Ishikawa (cell line): Measurements from ENCODE around the gene TBC1D32.

Source experiments
- CEBPB ChIP-seq: IDR thresholded peaks from 2 replicates; pipeline ENCODE4 v1.6.1; 2012
- CREB1 ChIP-seq: IDR thresholded peaks from 2 replicates; pipeline ENCODE4 v1.6.1; 2012; ENCODE audit warnings: low read depth
- EGR1 ChIP-seq: IDR thresholded peaks from 2 replicates; pipeline ENCODE4 v1.6.1; 2012
- EP300 ChIP-seq: IDR thresholded peaks from 2 replicates; pipeline ENCODE4 v1.6.1; 2012; ENCODE audit warnings: borderline replicate concordance
- FOXM1 ChIP-seq: IDR thresholded peaks from 2 replicates; pipeline ENCODE4 v1.6.1; 2012; ENCODE audit warnings: low read depth, borderline replicate concordance
- NFIC ChIP-seq: IDR thresholded peaks from 2 replicates; pipeline ENCODE4 v1.6.1; 2012
- RAD21 ChIP-seq: IDR thresholded peaks from 2 replicates; pipeline ENCODE4 v1.6.1; 2012; ENCODE audit warnings: low read depth
- REST ChIP-seq: IDR thresholded peaks from 2 replicates; pipeline ENCODE4 v1.6.1; 2012; ENCODE audit warnings: low read depth, mild to moderate bottlenecking
- TAF1 ChIP-seq: IDR thresholded peaks from 2 replicates; pipeline ENCODE4 v1.6.1; 2012; ENCODE audit warnings: low read depth, mild to moderate bottlenecking
- TCF12 ChIP-seq: IDR thresholded peaks from 2 replicates; pipeline ENCODE4 v1.6.1; 2012; ENCODE audit warnings: low read depth
- TEAD4 ChIP-seq: IDR thresholded peaks from 2 replicates; pipeline ENCODE4 v1.6.1; 2012
- YY1 ChIP-seq: IDR thresholded peaks from 2 replicates; pipeline ENCODE4 v1.6.1; 2012; ENCODE audit warnings: low read depth
- ZBTB7A ChIP-seq: IDR thresholded peaks from 2 replicates; pipeline ENCODE4 v1.6.1; 2012; ENCODE audit warnings: low read depth
- TF ChIP-seq, protein P1 (sequence below): IDR thresholded peaks from 2 replicates; pipeline ENCODE4 v1.6.1; 2012
- TF ChIP-seq, protein P2 (sequence below): IDR thresholded peaks from 2 replicates; pipeline ENCODE4 v1.6.1; 2012

The TBC1D32 gene

DNA sequence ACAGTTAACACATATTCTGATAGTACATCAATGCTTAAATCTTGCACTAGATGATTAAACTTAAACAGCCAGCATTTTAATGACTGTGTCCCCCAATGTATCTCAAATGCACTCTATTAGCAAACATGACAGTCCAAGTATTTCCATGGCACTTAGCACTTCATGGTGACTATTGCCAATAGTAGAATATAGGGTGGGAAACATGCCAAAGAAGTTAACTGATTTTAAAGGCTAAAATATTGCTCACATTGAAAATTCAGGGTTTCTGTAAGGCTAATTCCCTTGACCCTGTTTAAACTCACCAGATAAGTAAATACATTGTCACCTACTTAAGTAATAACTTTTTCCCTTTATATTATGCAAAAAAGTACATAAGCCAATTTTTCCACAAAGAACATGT is 266.9 kb downstream of the TBC1D32 start:
- TF ChIP-seq REST (no peak), CEBPB (no peak), TCF12 (no peak), FOXM1 (no peak), EGR1 (no peak), TAF1 (no peak), EP300 (no peak), YY1 (no peak), NFIC (no peak), TEAD4 (no peak), CREB1 (no peak), RAD21 (no peak)
- TF ChIP-seq, protein P1, sequence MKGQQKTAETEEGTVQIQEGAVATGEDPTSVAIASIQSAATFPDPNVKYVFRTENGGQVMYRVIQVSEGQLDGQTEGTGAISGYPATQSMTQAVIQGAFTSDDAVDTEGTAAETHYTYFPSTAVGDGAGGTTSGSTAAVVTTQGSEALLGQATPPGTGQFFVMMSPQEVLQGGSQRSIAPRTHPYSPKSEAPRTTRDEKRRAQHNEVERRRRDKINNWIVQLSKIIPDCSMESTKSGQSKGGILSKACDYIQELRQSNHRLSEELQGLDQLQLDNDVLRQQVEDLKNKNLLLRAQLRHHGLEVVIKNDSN, result no peak

DNA sequence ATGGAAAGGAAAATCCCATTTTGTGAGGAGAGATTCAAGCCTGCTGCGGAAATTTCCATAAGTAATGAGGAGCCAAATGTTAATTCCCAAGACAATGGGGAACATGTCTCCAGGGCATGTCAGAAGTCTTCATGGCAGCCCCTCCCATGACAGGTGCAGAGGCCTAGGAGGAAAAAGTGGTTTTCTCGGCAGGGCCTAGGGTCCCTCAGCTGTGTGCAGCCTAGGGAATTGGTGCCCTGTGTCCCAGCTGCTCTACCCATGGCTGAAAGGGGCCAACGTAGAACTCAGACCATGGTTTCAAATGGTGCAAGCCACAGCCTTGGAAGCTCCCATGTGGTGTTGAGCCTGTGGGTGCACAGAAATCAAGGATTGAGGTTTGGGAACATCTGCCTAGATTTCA is 269.9 kb downstream of the TBC1D32 start:
- TF ChIP-seq EGR1, result no peak
- TF ChIP-seq, protein P2, sequence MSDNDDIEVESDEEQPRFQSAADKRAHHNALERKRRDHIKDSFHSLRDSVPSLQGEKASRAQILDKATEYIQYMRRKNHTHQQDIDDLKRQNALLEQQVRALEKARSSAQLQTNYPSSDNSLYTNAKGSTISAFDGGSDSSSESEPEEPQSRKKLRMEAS, result no peak
- no peak for TF ChIP-seq CEBPB
- no peak for TF ChIP-seq NFIC
- TF ChIP-seq TCF12, result no peak
- TF ChIP-seq CREB1, result no peak
- no peak for TF ChIP-seq TEAD4
- TF ChIP-seq ZBTB7A, result no peak
- TF ChIP-seq, protein P1, result no peak

- TF ChIP-seq RAD21 (peak; percentile 89), NFIC (no peak)
Measured at GRCh38 chr6:121055572-121056163, 278.6 kb downstream of the TBC1D32 start.

- no peak for TF ChIP-seq EGR1
- TF ChIP-seq ZBTB7A, result no peak
Measured at GRCh38 chr6:121042766-121043165, 291.5 kb downstream of the TBC1D32 start.

DNA sequence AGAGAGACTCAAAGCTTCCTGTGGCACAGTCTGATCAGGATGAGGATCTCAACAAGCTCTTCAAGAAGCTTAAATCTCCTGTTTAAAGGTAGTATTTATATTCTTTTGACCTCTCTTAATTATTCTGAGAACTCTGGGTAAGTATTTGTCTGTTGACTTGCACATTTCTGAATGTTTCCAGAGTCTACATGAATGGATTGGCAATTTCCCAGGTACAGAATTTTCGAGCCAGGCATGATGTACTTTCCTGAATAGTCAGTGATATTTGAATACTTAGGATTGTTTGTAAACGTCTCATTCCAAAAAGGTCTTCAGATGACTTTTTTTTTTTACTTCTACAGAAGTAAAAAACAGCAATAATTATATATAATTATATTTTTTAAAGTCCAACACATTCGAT is 293.4 kb downstream of the TBC1D32 start:
- TF ChIP-seq TCF12 (no peak), NFIC (no peak), REST (no peak), EP300 (no peak), CREB1 (no peak), TEAD4 (no peak), YY1 (no peak), ZBTB7A (no peak), FOXM1 (no peak)
- TF ChIP-seq, protein P1, result no peak

GRCh38 chr6:121033091-121033490 is 301.2 kb downstream of the TBC1D32 start:
- TF ChIP-seq EP300 (no peak), TEAD4 (no peak), FOXM1 (no peak), YY1 (no peak), EGR1 (no peak), CREB1 (no peak), TCF12 (no peak), ZBTB7A (no peak), REST (no peak), RAD21 (no peak), NFIC (no peak), CEBPB (no peak), TAF1 (no peak)
- TF ChIP-seq, protein P1, result no peak
- TF ChIP-seq, protein P2, result no peak
